Lung microvascular endothelial cell (primary cell): ENCODE results near the gene USP51. TPM values are rescaled to one million over a fixed set of nuclear protein-coding genes. Genes with fewer than 3 reads are reported as not detected.
"Not testable (repeated sequence)": the region's sequence is repeated elsewhere in the genome, so short reads cannot be mapped to it uniquely, and the experiment has no call there.

Experiments used
- DNase-seq, 2 donors: peaks; one replicate each; pipeline versions ENCODE4 v3.0.0 to v3.0.0-alpha.2; 2010; ENCODE audit warnings: low read depth in 2 of 2
- total RNA-seq: library from RNA; depleted of rRNA; stranded (reverse); fragments of >200 nt; gene quantifications from 2 replicates; pipeline ENCODE4 v1.2.1, GENCODE V29; 2014

The USP51 gene
- total RNA-seq, 1 donor from 2014 or later = 1.4 TPM

DNA sequence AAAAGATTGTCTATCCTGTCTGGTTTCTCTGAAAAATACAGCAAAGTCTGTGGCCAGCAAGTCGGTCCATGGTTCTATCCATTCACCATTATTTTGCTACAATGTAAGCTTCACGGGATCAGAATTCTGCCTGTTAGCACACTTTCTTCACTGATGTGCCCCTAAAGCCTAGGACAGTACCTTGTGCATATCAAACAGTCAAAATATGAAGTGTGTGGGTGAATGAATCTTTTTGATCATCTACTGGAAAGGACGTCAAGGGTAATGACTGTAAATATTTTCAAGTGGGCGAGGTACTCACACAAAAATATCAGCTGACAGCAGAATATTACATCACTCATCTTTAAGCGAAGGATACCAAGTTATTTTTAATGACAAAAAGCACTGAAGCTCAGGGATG is 24.5 kb downstream of the USP51 start:
- not testable (repeated sequence) for DNase-seq

GRCh38 chrX:55464050-55464449 is 25.6 kb downstream of the USP51 start:
- not testable (repeated sequence) for DNase-seq

- DNase-seq = not testable (repeated sequence)
Observed at GRCh38 chrX:55459926-55460325, 29.7 kb downstream of the USP51 start.

DNA sequence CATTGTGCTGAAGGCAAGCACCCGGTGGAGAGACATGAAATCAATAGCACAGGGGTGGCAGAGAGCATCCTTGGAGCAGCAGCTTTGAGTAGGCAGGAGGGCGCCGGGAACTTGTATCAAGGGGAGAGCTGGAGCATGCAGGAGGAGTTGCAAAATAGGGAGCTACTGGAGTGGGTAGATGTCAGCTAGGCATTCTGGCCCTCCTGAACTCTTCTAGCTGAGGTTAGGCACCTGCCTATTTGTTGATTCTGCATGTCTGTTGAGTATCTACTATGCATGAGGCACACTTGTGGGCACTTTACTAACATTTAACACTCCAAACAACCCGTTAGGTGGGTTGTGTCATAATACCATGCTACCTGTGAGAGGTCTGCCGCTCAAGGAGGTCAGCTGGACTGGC is 30.2 kb downstream of the USP51 start:
- not testable (repeated sequence) for DNase-seq

GRCh38 chrX:55455708-55456107 is 33.9 kb downstream of the USP51 start:
- not testable (repeated sequence) for DNase-seq

GRCh38 chrX:55452833-55453124 is 36.9 kb downstream of the USP51 start:
- no peak for DNase-seq

- DNase-seq = peak; percentile 75 to 80
Observed at GRCh38 chrX:55451990-55452832, 37.4 kb downstream of the USP51 start, which contains the start of gene MAGEH1. Gene MAGEH1, plus strand, starts transcription at chrX:55452127. Its CDS starts 248 bp downstream, at chrX:55452375.

GRCh38 chrX:55451626-55451989 is 38.0 kb downstream of the USP51 start:
- no peak for DNase-seq

- no peak for DNase-seq
Observed at GRCh38 chrX:55451141-55451540, 38.5 kb downstream of the USP51 start.

DNA sequence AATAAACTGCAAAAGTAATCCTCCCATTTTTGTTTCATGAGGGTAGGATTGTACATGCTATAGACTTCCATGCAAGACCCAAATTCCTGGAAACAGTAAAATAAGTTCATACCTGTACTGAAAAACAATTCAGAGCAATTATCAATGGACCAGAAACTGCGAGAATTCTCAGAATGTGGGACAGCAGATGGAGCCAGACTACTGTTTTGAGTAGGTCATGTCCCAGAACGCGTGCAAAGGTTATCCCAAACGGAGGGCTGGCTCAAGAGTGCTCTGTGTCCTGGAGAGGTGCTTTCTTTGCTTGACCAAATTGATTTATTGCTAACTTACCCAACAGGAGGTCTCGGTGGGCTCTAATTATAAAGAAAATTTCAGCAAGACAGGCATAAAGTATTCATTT is 39.4 kb downstream of the USP51 start:
- DNase-seq = peak; percentile 2 to 40

DNA sequence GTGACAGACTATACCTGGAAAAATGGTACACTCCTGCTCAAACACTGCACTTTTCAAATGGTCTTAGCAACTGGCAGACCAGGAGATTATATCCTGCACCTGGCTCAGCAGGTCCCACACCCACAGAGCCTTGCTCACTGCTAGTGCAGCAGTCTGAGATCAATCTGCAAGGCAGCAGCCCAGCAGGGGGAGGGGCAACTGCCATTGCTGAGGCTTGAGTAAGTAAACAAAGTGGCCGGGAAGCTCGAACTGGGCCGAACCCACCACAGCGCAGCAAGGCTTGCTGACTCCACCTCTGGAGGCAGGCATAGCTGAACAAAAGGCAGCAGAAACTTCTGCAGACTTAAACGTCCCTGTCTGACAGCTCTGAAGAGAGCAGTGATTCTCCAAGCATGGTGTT is 46.2 kb downstream of the USP51 start:
- DNase-seq = not testable (repeated sequence)

Other genes starting within 250 kb of the USP51 start
- not detected in 2 replicates for gene PAGE3, start 224.9 kb downstream of the USP51 start, total RNA-seq
- 13.3 and 16.5 TPM in 2 replicates for gene MAGEH1, start 37.7 kb downstream of the USP51 start, total RNA-seq
- gene FOXR2, start 133.6 kb upstream of the USP51 start, total RNA-seq = not detected in 2 replicates
- 12.4 and 25.2 TPM in 2 replicates for gene RRAGB, start 227.9 kb upstream of the USP51 start, total RNA-seq